Right ventricle myocardium inferior (tissue), 1 donor: Measurements from ENCODE around the gene SYMPK. TPM values are rescaled to one million over a fixed set of nuclear protein-coding genes. Genes with fewer than 3 reads are reported as not detected.

Source experiments
- ATAC-seq: fragments of 200-7000 bp; cut with Tn5 transposase; one replicate; pipeline ENCODE4 v1.9.1; 2020; ENCODE audit warnings: mild to moderate bottlenecking, moderate library complexity
- DNase-seq: peaks from one replicate; pipeline ENCODE4 v3.0.0; 2021; ENCODE audit errors: missing footprints
- intact Hi-C: fragments of 100-400 bp; cut with DNase I; formaldehyde crosslinking; loops from one replicate; pipeline ENCODE4 v1.11.0; 2022
- total RNA-seq: library from RNA; stranded (reverse); fragmentation: NEBNext Ultra II Directional; extraction: Animal tissue kit (Norgen Biotek cat#: 25700); gene quantifications from one replicate; pipeline ENCODE4 v1.2.1, GENCODE V29; 2021
- donor health status: DM: no; HTN: yes; CAD: no; lungs with severe emphysema.

Gene SYMPK
- total RNA-seq, 1 donor from 2014 or later = 29.9 TPM

DNA sequence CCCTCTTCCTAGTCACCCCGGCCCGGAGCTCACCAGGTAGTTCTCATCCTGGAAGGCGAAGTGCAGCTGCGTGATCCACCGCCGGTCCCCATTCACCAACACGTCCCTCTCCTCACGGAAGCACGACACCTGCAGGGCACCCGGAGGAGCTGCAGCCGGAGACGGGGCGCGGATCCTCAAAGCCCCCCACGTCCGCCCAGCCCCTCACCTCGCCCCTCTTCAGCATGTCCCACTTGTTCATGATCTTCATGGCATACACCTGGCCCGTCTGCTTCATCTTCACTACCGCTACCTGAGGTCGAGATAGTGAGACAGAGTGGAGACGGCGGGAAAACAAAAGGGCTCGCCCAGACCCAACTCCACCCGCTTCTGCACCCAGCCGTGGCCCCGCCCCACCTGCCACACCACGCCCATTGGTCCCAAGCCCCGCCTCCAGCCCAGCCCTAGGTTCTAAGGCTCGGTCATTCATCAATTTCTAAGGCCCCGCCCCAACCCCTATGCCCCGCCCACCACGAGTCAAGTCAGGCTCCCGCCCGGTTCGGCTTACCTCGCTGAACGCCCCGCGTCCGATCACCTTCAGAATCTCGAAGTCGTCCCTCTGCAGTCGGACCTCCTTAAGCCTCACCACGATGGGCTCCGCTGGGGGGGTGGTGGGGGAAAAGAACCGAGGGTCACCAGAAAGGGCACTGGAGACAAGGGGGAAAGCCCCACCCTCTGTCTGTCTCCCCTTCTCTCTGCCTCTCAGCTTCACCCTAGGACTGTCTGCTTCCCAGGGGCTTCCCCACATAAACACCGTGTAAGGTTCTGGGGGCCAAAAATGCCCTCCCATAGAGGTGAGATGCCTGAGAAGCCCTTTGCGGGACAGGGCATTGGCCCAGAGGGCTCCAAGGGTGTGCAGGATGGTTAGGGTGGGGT lies 83.5 kb downstream of the SYMPK start:
- intact Hi-C loops = no loop called here
- ATAC-seq (peak; percentile 36), DNase-seq (peak; percentile 83)

DNA sequence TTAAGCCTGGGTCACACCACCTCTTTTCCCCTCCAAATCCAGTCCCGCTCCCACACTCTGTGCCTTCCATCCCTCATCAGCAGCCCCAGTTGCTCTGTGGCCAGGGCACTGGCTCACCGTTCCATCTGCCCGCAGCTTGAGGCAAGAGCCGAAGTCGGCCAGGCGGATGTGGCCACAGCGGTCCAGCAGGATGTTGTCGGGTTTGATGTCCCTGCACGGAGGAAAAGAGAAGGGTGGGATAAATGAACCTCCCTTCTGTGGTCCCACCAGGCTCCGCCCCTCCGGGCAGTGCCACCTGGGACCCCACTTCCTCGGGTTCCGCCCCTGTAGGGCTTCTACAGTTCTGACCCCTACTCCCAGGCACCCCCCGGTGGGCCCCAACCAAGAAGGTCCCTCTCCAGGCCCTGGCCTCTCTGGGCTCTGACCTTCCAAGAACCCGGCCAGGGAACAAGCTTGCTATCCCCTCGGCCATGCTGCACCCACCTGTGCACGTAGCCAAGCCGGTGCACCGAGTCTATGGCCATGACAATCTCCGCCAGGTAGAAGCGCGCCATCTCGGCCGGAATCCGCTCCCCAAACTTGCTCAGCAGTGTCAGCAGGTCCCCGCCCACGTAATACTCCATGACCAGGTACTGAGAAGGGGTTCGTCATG lies 84.8 kb downstream of the SYMPK start:
- intact Hi-C loops = no loop called here
- DNase-seq (no peak), ATAC-seq (no peak)

DNA sequence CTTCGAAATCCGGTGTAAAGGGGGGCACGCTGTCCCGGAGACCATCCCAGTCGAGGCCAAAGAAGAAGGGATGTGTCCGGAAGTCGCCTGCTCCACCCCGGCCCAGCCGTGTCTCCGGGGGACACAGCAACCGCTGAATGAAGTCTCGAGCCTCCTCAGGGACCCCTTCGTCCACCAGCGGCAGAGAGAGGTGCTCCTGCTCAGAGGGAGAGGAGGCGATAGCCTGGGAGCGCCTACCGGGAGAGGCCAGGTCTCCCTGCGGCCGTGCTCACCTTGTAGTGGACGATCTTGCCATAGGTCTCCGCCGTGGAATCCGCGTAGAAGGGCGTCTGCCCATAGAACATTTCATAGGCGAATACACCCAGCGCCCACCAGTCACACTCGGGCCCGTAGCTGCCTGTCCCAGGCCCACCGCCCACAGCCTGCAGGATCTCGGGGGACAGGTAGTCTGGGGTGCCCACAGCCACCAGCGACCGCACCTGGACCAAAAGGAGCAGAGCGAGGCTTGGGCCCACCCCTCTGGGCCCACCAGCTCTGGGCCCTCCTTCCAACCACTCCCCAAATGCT lies 85.5 kb downstream of the SYMPK start:
- intact Hi-C loops = no loop called here
- DNase-seq = no peak
- ATAC-seq = no peak

DNA sequence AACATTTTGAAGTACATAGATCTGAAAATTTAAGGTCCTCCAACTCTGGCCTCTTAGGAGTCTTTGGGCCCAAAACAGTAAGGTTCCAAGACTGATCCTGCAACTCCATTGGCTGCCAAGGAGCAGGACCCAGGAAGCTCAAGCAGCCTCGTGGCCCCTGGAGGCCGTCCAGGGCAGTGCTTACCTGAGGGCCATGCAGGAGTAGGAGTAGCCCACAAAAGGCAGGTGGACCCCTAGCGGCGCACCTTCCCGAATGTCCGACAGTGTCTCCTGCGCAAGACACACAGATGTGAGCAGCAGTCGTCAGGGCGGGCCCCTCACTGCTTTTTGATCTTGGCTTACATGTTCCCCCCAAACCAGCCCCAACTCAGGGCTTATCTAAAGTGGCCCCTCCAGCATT lies 88.2 kb downstream of the SYMPK start:
- ATAC-seq (no peak), DNase-seq (peak; percentile 56)
- intact Hi-C loops = loop anchor here (5.0 kb wide), 1 partner anchor 88 kb away; the partner anchor contains the start of genes FOXA3 and SYMPK

DNA sequence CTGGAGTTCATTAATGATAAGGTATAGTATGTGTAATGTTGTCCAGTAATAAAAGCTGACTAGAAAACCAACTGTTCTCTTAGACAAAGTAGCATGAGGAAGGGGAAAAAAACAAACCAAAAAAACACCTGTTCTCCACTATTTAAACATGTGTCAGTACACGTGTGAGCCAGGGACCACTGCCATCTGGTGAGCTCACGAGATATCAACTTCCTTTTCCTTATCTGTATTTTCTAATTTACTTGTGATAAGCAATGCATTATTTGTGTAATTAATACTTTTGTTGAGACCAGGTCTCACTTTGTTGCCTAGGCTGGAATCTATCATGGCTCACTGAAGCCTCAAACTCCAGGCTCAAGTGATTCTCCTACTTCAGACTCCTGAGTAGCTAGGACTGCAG lies 89.6 kb downstream of the SYMPK start:
- intact Hi-C loops = loop anchor here (5.0 kb wide), 1 partner anchor 89 kb away; the partner anchor contains the start of genes FOXA3 and SYMPK
- ATAC-seq = no peak

DNA sequence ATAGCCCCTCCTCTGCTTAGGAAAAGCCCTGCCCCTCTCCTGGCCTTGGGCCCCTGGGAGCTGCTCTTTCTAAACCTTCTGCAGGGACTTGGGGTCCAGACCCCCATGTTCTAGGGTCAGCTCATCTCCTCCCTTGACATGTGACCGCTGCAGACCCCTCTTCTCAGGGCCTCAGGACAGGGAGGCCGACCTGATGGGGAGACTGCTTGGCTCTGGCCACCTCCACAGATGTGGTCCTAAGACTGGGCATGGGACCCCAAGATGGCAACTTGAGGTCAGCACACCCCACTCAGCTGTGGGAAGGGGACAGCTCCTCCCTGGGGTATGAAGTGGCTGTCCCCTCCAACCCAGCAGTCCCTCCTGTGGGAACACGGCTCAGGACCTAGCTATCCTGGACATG lies 90.0 kb downstream of the SYMPK start:
- no peak for DNase-seq
- intact Hi-C loops = loop anchor here (5.0 kb wide), 1 partner anchor 89 kb away; the partner anchor contains the start of genes FOXA3 and SYMPK
- ATAC-seq = no peak

More for the DNA sequence above, 89.6 kb downstream of the SYMPK start:
- peak; percentile 15 for DNase-seq

DNA sequence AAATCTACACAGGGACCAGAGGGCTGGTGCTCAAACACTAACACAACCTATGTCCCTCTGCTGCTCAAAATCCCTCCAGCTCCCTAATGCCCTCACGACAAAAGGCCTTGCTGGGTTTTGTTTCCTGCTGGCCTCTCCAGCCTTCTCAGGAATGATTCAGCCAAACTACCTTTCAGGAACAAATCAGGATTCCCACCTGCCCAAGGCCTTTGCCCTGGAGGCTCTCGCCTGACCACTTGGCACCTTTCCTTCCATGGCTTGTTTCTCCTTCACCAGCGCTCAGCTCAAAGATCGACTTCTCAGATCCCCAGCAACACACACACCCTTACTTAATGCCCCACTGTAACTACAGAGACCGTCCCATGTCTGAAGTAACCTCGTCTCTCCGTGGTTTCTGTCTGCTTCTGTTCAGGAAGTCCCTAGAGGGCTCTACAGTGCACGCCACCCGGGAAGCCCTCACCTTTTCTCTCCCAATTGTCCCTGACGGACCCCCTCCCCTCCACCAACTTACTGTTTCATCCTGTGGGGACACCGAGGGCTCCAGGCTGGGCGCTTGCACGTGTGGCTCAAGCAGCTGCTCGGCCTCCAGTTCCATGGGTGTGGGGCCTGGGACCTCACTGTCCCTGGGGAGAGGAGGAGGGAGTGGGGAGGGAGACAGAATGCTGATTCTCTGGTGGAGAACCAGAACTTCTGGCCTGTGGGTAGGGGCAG lies 90.7 kb downstream of the SYMPK start:
- intact Hi-C loops = loop anchor here (5.0 kb wide), 1 partner anchor 90 kb away; the partner anchor contains the start of genes FOXA3 and SYMPK
- ATAC-seq (no peak), DNase-seq (no peak)

DNA sequence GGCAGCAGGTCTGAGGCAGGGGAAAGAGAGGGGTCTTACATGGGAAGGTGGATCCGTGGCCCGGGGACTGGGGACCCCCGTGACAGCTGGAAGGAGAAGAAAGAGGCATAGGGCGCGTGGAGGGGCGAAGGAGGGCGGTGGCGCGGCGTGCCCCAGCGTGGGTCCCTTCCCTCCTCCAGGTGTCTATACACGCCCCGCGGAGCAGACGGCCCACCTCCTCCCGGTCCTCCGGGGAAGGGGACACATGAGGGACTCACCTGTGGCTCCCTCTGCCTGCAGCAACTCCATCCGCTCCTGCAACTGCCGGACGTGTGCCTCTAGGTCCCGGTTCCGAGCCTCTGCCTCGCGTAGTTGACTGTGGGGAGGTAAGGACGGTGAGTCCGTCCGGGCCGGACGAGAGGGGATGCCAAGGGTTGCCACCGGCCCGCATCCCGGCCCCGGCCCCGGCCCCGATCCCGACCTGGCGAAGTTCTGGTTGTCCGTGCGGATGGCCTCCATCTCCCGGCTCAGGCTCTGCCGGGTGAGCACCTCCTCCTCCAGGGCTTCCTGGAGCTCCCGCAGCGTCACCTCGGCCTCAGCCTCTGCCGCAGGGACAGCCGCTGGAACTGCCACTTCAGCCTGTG lies 91.5 kb downstream of the SYMPK start:
- ATAC-seq (no peak), DNase-seq (no peak)
- intact Hi-C loops = loop anchor here (5.0 kb wide), 1 partner anchor 91 kb away; the partner anchor contains the start of genes FOXA3 and SYMPK

DNA sequence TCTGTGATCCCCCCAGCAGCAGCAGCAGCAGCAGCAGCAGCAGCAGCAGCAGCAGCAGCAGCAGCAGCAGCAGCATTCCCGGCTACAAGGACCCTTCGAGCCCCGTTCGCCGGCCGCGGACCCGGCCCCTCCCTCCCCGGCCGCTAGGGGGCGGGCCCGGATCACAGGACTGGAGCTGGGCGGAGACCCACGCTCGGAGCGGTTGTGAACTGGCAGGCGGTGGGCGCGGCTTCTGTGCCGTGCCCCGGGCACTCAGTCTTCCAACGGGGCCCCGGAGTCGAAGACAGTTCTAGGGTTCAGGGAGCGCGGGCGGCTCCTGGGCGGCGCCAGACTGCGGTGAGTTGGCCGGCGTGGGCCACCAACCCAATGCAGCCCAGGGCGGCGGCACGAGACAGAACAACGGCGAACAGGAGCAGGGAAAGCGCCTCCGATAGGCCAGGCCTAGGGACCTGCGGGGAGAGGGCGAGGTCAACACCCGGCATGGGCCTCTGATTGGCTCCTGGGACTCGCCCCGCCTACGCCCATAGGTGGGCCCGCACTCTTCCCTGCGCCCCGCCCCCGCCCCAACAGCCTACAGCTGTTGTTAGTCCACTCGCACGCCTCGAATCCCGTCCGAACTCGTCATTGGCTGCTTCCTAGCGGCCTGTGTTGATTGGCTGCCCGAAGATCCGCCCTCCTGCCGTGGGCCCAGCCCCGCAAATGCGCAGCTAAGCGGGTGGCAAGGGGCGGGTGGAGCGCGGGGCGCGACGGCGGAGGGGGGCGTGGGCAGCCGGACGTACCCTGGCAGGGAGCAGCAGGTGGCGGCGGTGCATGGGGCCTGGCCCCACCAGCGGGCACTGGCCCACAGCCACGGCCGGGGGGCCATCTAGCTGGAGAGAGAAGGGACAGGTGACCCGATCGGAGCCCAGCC lies 92.5 kb downstream of the SYMPK start:
- peak; percentile 81 for ATAC-seq
- DNase-seq = peak; percentile 97
- intact Hi-C loops = loop anchor here (1.0 to 5.0 kb wide), 4 partner anchors 12 to 92 kb away; partner anchors contain the start of genes DMPK, FOXA3 and SYMPK

DNA sequence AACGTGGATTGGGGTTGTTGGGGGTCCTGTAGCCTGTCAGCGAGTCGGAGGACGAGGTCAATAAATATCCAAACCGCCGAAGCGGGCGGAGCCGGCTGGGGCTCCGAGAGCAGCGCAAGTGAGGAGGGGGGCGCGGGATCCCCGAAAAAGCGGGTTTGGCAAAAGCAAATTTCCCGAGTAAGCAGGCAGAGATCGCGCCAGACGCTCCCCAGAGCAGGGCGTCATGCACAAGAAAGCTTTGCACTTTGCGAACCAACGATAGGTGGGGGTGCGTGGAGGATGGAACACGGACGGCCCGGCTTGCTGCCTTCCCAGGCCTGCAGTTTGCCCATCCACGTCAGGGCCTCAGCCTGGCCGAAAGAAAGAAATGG lies 93.1 kb downstream of the SYMPK start:
- DNase-seq (no peak), ATAC-seq (no peak)
- intact Hi-C loops = loop anchor here (1.0 to 5.0 kb wide), 4 partner anchors 12 to 92 kb away; partner anchors contain the start of genes DMPK, FOXA3 and SYMPK

DNA sequence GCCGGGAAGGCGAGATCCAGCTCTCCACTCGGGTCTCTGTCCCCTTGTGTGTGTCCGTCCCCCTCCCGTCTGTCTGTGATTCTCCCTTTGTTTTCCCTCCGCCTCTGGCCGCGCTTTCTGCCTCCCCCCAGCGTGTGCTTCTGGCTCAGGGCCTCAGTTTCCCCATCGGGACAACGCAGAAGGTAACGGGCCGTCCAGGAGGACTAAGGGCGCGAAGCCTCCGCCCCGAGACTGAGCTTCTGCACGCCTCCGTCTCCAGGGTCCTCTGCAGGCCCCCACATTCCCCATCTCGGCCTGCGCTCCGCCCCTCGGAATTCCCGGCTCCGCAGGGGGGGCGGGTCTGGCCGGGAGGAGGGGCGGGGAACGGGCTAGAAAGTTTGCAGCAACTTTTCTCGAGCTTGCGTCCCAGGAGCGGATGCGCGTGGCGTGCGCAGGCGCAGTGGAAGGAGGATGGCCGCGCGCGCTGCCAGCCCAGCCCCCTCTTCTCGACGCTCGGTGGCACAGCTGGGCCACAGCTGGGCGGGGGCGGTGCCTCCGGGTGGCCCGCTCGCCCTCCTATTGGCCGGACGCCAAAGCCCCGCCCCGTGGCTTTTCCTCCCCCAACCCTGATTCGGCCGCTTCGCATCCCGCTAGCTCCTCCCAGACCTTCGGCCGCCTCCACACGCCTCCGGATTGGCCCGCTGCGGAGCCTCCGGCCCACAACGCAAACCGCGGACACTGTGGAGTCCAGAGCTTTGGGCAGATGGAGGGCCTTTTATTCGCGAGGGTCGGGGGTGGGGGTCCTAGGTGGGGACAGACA lies 93.8 kb downstream of the SYMPK start, which contains the start of gene SIX5:
TSS of gene SIX5 (minus strand) at position 269 of the 799 bp plus-strand sequence. CDS start 408 bp downstream, outside the sequence.
- DNase-seq (peak; percentile 98), ATAC-seq (peak; percentile 69)
- intact Hi-C loops = loop anchor here (1.0 kb wide), 1 partner anchor 52 kb away; no protein-coding TSS in a partner anchor

DNA sequence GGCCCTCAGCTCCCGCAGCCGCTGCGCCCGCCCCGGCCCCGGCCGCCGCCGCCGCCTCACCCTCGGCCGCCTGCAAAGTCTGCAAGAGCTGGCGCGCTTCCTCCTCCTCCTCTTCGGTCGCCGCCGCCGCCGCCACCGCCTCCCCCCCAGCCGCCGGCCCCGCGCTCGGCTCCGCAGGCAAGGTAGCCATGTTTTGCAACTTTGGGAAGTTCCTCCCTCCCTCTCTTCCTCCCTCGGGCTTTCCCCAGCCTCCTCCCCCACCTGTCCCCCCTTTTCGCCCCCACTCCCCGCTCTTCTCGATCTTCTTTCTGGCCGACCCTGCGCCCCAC lies 94.3 kb downstream of the SYMPK start:
- ATAC-seq (no peak), DNase-seq (no peak)
- intact Hi-C loops = loop anchor here (1.0 kb wide), 1 partner anchor 51 kb away; no protein-coding TSS in a partner anchor

DNA sequence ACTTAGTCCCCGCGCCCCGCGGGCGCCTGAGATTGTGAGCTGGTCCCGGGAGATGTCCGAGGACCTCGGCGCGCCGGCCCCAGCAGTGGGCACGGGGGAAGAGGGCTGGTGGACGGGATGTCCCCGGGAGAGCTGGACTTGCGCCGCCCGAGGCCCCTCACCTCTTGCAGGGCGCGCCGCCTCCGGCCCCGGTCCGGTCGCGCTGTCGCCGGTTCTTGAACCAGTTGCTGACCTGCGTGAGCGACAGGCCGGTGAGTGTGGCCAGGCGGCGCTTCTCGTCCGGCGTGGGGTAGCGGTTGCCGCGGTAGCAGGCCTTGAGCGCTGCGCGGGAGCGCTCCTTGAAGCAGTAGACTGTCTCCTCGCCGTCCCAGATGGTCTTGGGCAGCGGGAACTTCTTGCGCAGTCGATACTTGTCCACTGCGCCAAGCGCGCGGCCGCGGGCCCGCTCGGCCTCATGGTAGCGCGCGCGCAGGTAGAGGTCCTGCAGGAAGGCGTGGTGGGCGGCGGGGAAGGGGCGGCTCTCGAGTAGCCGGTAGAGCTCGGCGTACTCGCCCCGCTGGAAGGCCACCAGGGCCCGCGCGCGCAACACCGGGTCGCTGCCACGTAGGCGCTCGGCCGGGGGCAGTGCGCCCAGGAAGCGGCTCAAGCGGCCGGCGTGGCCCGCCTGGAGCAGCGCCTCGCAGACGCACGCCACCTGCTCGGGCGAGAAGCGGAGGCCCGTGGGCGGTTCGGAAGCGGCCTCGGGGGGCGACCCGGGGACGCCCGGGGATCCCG lies 94.9 kb downstream of the SYMPK start:
- intact Hi-C loops = loop anchor here (1.0 to 2.0 kb wide), 2 partner anchors 51 to 75 kb away; partner anchors contain the start of gene QPCTL
- ATAC-seq (no peak), DNase-seq (peak; percentile 88)

DNA sequence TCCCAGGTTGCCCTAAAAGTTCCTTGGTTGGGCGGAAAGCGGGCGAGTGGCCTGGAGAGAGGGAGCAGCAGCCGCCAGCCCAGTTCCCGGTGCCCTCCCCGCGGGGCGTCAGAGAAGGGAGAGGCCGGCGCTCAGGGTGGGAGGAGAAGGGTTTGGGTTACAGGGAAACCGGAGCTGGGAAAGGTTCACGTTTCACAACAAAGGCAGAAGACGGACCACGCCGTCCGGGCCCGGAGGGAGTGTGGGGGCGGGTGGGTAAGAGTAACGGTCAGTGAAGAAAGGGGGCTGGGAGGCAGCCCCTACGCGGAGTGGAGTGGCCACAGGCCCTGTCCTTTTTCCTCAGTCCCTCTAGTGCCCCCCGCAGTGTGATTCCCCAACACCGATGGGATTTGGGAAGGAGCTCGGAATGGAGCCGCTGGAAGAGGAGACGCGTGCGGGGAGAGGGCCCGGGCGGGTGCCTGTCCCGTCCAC lies 95.5 kb downstream of the SYMPK start:
- peak; percentile 4 for ATAC-seq
- intact Hi-C loops = loop anchor here (2.0 kb wide), 1 partner anchor 75 kb away; the partner anchor contains the start of gene QPCTL
- peak; percentile 82 for DNase-seq

DNA sequence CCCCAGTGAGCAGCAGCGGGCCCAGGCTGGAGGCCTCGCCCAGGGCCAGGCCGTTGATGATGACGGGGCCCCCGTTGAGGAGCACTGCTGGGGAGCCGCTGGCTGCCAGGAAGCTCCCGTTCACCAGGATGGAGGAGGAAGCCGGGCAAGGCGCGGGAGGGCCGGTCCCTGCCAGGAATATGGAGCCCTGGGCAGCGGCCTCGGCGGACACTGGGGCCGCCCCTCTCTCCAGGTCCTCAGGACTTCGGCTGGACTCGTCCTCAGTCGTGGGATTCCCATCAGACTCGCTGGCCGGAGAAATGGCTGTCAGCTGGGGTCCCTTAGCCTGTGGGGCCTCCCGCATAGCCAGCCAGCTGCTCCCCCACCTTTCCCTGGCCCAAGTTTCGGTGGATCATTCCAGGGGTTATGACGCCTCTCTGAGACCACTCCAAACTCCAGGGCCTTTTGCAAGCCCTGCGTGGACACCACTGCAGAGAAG lies 96.0 kb downstream of the SYMPK start:
- intact Hi-C loops = loop anchor here (2.0 kb wide), 1 partner anchor 74 kb away; the partner anchor contains the start of gene QPCTL
- ATAC-seq (no peak), DNase-seq (peak; percentile 81)
